CD4-positive, alpha-beta memory T cell (primary cell): ENCODE measurements around the gene ZMPSTE24. TPM values are rescaled to one million over a fixed set of nuclear protein-coding genes. Genes with fewer than 3 reads are reported as not detected.

Experiments
- CTCF ChIA-PET: fragments of 350-600 bp; sonication (Branson Sonifier 250); formaldehyde crosslinking; loops from one replicate; lab custom pipeline; 2021; ENCODE audit warnings: inconsistent platforms; ENCODE audit not compliant: partially characterized antibody; lab: Charles Lee
- POLR2A ChIA-PET: fragments of 350-600 bp; sonication (Branson Sonifier 250); formaldehyde crosslinking; loops from one replicate; lab custom pipeline; 2021; ENCODE audit not compliant: partially characterized antibody; lab: Charles Lee
- DNase-seq, 5 donors: peaks; one replicate each; pipeline versions ENCODE4 v3.0.0 to v3.0.0-alpha.2; 2020 to 2022; ENCODE audit warnings: mixed read lengths in 1 of 5
- H3K27ac ChIP-seq: one replicate; pipeline ENCODE4 v1.7.0; 2013; ENCODE audit warnings: low read depth, low read length
- H3K27me3 ChIP-seq: 2 replicates; pipeline ENCODE4 v1.7.0; 2013; ENCODE audit warnings: mild to moderate bottlenecking, low read length, moderate library complexity; ENCODE audit not compliant: insufficient read depth
- H3K36me3 ChIP-seq: 2 replicates; pipeline ENCODE4 v1.7.0; 2013; ENCODE audit warnings: mild to moderate bottlenecking, low read length, moderate library complexity; ENCODE audit not compliant: insufficient read depth
- H3K4me1 ChIP-seq: 2 replicates; pipeline ENCODE4 v1.7.0; 2013; ENCODE audit warnings: mild to moderate bottlenecking, low read length, moderate library complexity; ENCODE audit not compliant: insufficient read depth
- H3K4me3 ChIP-seq, 2 donors: one replicate each; pipeline ENCODE4 v1.7.0; 2013; ENCODE audit warnings: low read length in 2 of 2, mild to moderate bottlenecking in 1 of 2
- H3K9me3 ChIP-seq, 2 donors: one replicate each; pipeline ENCODE4 v1.7.0; 2013; ENCODE audit warnings: low read length in 2 of 2, control low read depth in 1 of 2; ENCODE audit not compliant: control insufficient read depth in 1 of 2
- H3K27ac Mint-ChIP-seq, 7 donors: one replicate each; pipeline ENCODE4 v1.8.0; 2020 to 2021; ENCODE audit warnings: mixed read lengths in 7 of 7, mild to moderate bottlenecking in 6 of 7, inconsistent platforms in 3 of 7, moderate library complexity in 3 of 7
- H3K27me3 Mint-ChIP-seq, 2 donors: one replicate each; pipeline ENCODE4 v1.8.0; 2020 to 2021; ENCODE audit warnings: mixed read lengths in 2 of 2
- H3K36me3 Mint-ChIP-seq, 2 donors: one replicate each; pipeline ENCODE4 v1.8.0; 2020 to 2021; ENCODE audit warnings: mixed read lengths in 2 of 2, inconsistent platforms in 1 of 2, mild to moderate bottlenecking in 1 of 2
- H3K4me1 Mint-ChIP-seq, 4 donors: one replicate each; pipeline ENCODE4 v1.8.0; 2020 to 2021; ENCODE audit warnings: mixed read lengths in 4 of 4, mild to moderate bottlenecking in 1 of 4
- H3K4me3 Mint-ChIP-seq, 8 donors: one replicate each; pipeline ENCODE4 v1.8.0; 2020 to 2021; ENCODE audit warnings: mixed read lengths in 8 of 8, mild to moderate bottlenecking in 7 of 8, moderate library complexity in 6 of 8, inconsistent platforms in 3 of 8
- H3K9me3 Mint-ChIP-seq, 8 donors: one replicate each; pipeline ENCODE4 v1.8.0; 2020 to 2021; ENCODE audit warnings: mixed read lengths in 8 of 8, mild to moderate bottlenecking in 5 of 8, inconsistent platforms in 3 of 8, moderate library complexity in 1 of 8
- intact Hi-C: fragments of 100-400 bp; cut with micrococcal nuclease; formaldehyde crosslinking; loops from one replicate; pipeline ENCODE4 v1.15.1; 2023
- polyA plus RNA-seq, 2 donors: library from polyadenylated mRNA; unstranded; fragments of 300-500 nt; fragmentation: Illumina TruSeq; gene quantifications; one replicate each; pipeline ENCODE4 v1.2.3, GENCODE V29; 2021
- total RNA-seq, 2 experiments: library from RNA; stranded (reverse); gene quantifications; one replicate each; pipeline ENCODE4 v1.2.3, GENCODE V29; 2021

ZMPSTE24 gene
- total and polyA plus RNA-seq, 4 experiments from 2014 or later = 19.7 to 44.1 (median 24.0) TPM

DNA sequence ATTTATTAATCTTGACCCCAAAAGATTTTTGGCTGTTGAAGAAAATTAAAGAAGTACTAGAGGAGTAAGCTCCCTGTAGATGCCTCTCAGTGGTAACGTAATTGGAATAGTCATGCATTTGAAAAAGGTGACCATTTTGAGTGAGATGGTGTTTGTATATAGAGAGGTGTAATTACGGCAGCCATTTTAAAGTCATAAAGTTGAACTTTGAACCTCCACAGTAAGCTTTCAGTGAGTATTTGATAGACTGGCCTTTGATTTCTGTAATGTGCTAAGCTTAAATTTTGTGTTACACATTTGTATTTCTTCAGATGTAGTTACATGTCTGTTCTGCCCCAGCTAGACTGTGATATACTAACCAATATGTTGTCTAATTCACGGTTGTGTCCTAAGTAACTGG is 31.8 kb upstream of the ZMPSTE24 start:
- intact Hi-C loops = no loop called here
- CTCF ChIA-PET = no interaction called here
- Histone ChIP-seq H3K27ac (no peak overlapping the region), H3K36me3 (no peaks in the 10 kb centered on the region), H3K9me3 (no peaks in the 10 kb centered on the region), H3K4me3 (no peak overlapping the region), H3K27me3 (no peaks in the 10 kb centered on the region), H3K4me1 (no peaks in the 10 kb centered on the region)
- no peak for DNase-seq
- no peak overlapping the region for H3K4me3 Mint-ChIP-seq
- H3K4me1 Mint-ChIP-seq = peaks cover 4 to 11% (median 8%) of the 10 kb centered on the region in 4 donors
- no peaks in the 10 kb centered on the region for H3K9me3 Mint-ChIP-seq
- H3K36me3 Mint-ChIP-seq = peaks cover 20 to 32% of the 10 kb centered on the region in 2 donors
- no peaks in the 10 kb centered on the region for H3K27me3 Mint-ChIP-seq
- POLR2A ChIA-PET = no interaction called here
- no peak overlapping the region for H3K27ac Mint-ChIP-seq

DNA sequence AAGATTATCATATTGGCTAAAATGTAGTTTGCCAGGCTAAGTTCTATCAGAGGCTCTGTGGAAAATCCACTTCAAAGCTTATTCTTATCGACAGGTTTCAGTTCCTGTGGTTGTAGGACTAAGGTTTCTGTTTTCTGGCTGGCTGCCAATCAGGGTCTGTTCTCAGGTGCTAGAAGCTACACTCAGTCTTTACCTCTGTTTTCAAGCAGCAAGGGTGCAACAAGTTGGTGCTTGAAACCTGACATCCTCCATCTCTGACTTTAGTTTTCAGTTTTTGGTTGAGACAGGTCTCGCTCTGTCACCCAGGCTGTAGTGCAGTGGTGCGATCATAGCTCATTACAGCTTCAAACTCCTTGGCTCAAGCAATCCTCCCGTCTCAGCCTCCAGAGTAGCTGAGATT is 25.6 kb upstream of the ZMPSTE24 start:
- peaks cover 10% of the 10 kb centered on the region for H3K4me1 ChIP-seq
- intact Hi-C loops = loop anchor here (1.0 kb wide), 1 partner anchor 13 kb away; no protein-coding TSS in a partner anchor
- POLR2A ChIA-PET = interaction anchor here (0.6 to 2.0 kb wide), 2 partner anchors 9 to 14 kb away, joined by 3 to 7 read pairs; no protein-coding TSS in a partner anchor
- H3K27me3 Mint-ChIP-seq = no peaks in the 10 kb centered on the region
- no peaks in the 10 kb centered on the region for H3K27me3 ChIP-seq
- H3K36me3 Mint-ChIP-seq = peaks cover 64 to 68% of the 10 kb centered on the region in 2 donors
- no peak overlapping the region for H3K4me3 ChIP-seq
- no peaks in the 10 kb centered on the region for H3K9me3 Mint-ChIP-seq
- peak overlapping the region in 2 of 7 donors; percentile 48 to 65 for H3K27ac Mint-ChIP-seq
- CTCF ChIA-PET = interaction anchor here (1.1 kb wide), 1 partner anchor 12 kb away, joined by 4 read pairs; no protein-coding TSS in a partner anchor
- H3K4me1 Mint-ChIP-seq = peaks cover 5 to 26% (median 15%) of the 10 kb centered on the region in 4 donors
- peak overlapping the region in 1 of 8 donors; percentile 34 for H3K4me3 Mint-ChIP-seq
- peaks cover 25% of the 10 kb centered on the region for H3K36me3 ChIP-seq
- H3K9me3 ChIP-seq = no peaks in the 10 kb centered on the region
- DNase-seq = peak; percentile 33 to 58 (median 47)
- H3K27ac ChIP-seq = no peak overlapping the region

DNA sequence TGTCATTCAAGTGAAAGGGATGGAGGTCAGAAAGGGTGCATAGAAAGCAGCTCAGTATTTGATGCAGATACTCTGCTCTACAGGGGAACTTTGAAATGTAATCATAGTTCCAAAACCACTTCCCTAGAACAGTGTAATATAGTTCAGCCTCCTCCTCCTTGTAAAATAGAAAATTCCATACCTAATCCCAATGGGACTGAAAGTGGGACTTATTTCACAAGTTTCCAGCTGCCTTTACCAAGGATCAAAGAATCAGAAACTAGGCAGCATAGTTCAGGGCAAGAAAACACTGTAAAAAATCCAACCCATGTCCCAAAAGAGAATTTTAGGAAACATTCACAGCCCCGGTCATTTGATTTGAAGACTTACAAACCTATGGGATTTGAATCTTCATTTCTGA is 18.4 kb upstream of the ZMPSTE24 start:
- no peaks in the 10 kb centered on the region for H3K9me3 ChIP-seq
- Mint-ChIP-seq H3K9me3 (no peaks in the 10 kb centered on the region), H3K27me3 (no peaks in the 10 kb centered on the region), H3K4me3 (no peak overlapping the region), H3K27ac (peak overlapping the region in 3 of 7 donors; percentile 12 to 48 (median 39)), H3K4me1 (peaks cover 12 to 32% (median 15%) of the 10 kb centered on the region in 4 donors), H3K36me3 (peaks cover 37 to 45% of the 10 kb centered on the region in 2 donors)
- H3K36me3 ChIP-seq = peaks cover 29% of the 10 kb centered on the region
- intact Hi-C loops = no loop called here
- H3K27me3 ChIP-seq = no peaks in the 10 kb centered on the region
- peaks cover 16% of the 10 kb centered on the region for H3K4me1 ChIP-seq
- H3K27ac ChIP-seq = no peak overlapping the region
- H3K4me3 ChIP-seq = no peak overlapping the region
- DNase-seq = no peak
- ChIA-PET POLR2A (interaction anchor here (5.0 kb wide), 1 partner anchor 17 kb away, joined by 45 read pairs; the partner anchor contains the start of gene ZMPSTE24), CTCF (interaction anchor here (0.6 kb wide), 1 partner anchor 99 kb away, joined by 3 read pairs; no protein-coding TSS in a partner anchor)

DNA sequence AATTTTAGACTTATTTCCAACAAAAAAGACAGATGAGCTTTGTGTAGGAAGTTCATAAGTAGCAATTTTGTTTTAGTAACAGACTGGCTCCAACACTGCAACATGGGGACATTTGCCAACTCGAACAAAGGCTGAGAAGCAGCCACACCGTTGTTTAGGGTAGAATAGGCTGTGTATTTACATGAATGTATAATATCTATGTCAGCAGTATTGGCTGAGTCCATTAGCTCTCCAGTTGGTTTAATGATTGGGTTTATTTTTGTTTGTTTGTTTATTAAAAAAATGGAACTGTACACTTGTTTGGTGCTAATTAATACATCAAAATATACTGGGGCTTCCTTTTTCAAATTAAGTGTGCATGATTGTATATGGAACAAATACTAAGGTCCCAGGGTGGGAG is 17.6 kb upstream of the ZMPSTE24 start:
- intact Hi-C loops = no loop called here

DNA sequence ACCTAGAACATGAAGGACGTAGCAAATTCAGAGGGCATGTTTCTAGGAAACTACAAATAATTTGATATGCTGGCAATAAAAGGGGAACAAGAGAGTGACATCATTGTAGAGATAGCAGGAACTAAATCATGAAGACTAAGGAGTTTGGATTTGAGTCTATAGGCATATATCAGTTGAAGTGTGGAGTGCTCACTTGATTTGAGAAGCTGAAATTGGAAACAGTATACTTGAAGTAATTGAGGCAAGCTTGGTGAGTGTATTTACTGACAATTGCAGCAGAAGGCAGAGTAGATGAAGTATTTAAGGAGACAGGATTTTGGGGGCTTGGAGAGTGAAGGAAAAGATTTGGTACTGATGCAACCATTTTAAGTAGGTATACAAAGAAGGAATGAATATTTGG is 16.7 kb upstream of the ZMPSTE24 start:
- CTCF ChIA-PET = interaction anchor here (0.9 to 4.2 kb wide), 7 partner anchors 21 to 97 kb away, joined by 3 to 16 read pairs (median 4); partner anchors contain the start of gene RLF
- intact Hi-C loops = loop anchor here (1.0 kb wide), 1 partner anchor 17 kb away; the partner anchor contains the start of gene ZMPSTE24
- peak overlapping the region; percentile 34 to 90 (median 65) for H3K27ac Mint-ChIP-seq
- no peaks in the 10 kb centered on the region for H3K9me3 Mint-ChIP-seq
- H3K4me1 Mint-ChIP-seq = peaks cover 12 to 32% (median 16%) of the 10 kb centered on the region in 4 donors
- H3K27me3 ChIP-seq = no peaks in the 10 kb centered on the region
- POLR2A ChIA-PET = interaction anchor here (0.6 to 5.0 kb wide), 11 partner anchors 8 to 144 kb away, joined by 3 to 45 read pairs (median 4); partner anchors contain the start of genes RLF and ZMPSTE24
- peak overlapping the region in 6 of 8 donors; percentile 8 to 52 (median 26) for H3K4me3 Mint-ChIP-seq
- no peak for DNase-seq
- no peaks in the 10 kb centered on the region for H3K27me3 Mint-ChIP-seq
- H3K4me1 ChIP-seq = peaks cover 16% of the 10 kb centered on the region
- peaks cover 18% of the 10 kb centered on the region for H3K36me3 ChIP-seq
- no peak overlapping the region for H3K27ac ChIP-seq
- H3K9me3 ChIP-seq = no peaks in the 10 kb centered on the region
- H3K36me3 Mint-ChIP-seq = peaks cover 23 to 32% of the 10 kb centered on the region in 2 donors
- H3K4me3 ChIP-seq = no peak overlapping the region

More for the DNA sequence above, 17.6 kb upstream of the ZMPSTE24 start:
- no peak for DNase-seq
- peaks cover 16% of the 10 kb centered on the region for H3K4me1 ChIP-seq
- Mint-ChIP-seq H3K27ac (peak overlapping the region in 2 of 7 donors; percentile 4 to 12), H3K9me3 (no peaks in the 10 kb centered on the region), H3K27me3 (no peaks in the 10 kb centered on the region), H3K36me3 (peaks cover 33 to 41% of the 10 kb centered on the region in 2 donors), H3K4me3 (no peak overlapping the region), H3K4me1 (peaks cover 12 to 32% (median 15%) of the 10 kb centered on the region in 4 donors)
- POLR2A ChIA-PET = interaction anchor here (1.2 to 5.0 kb wide), 4 partner anchors 9 to 75 kb away, joined by 3 to 45 read pairs (median 7); partner anchors contain the start of gene ZMPSTE24
- CTCF ChIA-PET = interaction anchor here (1.1 to 4.2 kb wide), 4 partner anchors 75 to 98 kb away, joined by 3 to 16 read pairs (median 10); partner anchors contain the start of gene RLF
- peaks cover 26% of the 10 kb centered on the region for H3K36me3 ChIP-seq
- H3K4me3 ChIP-seq = no peak overlapping the region
- H3K27ac ChIP-seq = no peak overlapping the region
- no peaks in the 10 kb centered on the region for H3K9me3 ChIP-seq
- no peaks in the 10 kb centered on the region for H3K27me3 ChIP-seq

DNA sequence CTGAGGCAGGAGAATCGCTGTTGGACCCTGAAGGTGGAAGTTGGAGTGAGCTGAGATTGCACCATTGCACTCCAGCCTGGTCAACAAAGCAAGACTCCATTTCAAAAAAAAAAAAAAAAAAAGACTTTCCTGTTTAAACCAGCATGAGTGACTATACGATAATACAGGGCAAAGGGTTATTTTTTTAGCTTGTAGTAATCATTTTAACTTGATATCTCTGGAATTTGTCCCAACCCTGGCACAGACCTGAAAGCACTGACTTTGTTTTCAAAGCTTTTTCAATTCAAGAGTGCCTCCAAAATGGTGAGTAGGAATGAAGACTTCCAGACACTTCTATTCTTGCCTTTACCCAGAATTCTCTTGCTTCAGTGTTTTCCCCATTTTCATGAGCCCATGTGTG is 14.7 kb upstream of the ZMPSTE24 start:
- ChIA-PET CTCF (interaction anchor here (0.7 to 4.2 kb wide), 5 partner anchors 13 to 95 kb away, joined by 3 to 16 read pairs (median 4); no protein-coding TSS in a partner anchor), POLR2A (interaction anchor here (0.6 to 5.0 kb wide), 2 partner anchors 13 to 141 kb away, joined by 3 to 45 read pairs; partner anchors contain the start of gene ZMPSTE24)
- H3K4me3 Mint-ChIP-seq = no peak overlapping the region
- DNase-seq = no peak
- H3K9me3 Mint-ChIP-seq = no peaks in the 10 kb centered on the region
- H3K4me3 ChIP-seq = no peak overlapping the region
- H3K36me3 Mint-ChIP-seq = peaks cover 9 to 15% of the 10 kb centered on the region in 2 donors
- no peak overlapping the region for H3K27ac Mint-ChIP-seq
- H3K4me1 Mint-ChIP-seq = peaks cover 12 to 32% (median 16%) of the 10 kb centered on the region in 4 donors
- peaks cover 16% of the 10 kb centered on the region for H3K4me1 ChIP-seq
- intact Hi-C loops = no loop called here
- peaks cover 6% of the 10 kb centered on the region for H3K36me3 ChIP-seq
- H3K27ac ChIP-seq = no peak overlapping the region
- no peaks in the 10 kb centered on the region for H3K9me3 ChIP-seq
- no peaks in the 10 kb centered on the region for H3K27me3 ChIP-seq
- no peaks in the 10 kb centered on the region for H3K27me3 Mint-ChIP-seq

DNA sequence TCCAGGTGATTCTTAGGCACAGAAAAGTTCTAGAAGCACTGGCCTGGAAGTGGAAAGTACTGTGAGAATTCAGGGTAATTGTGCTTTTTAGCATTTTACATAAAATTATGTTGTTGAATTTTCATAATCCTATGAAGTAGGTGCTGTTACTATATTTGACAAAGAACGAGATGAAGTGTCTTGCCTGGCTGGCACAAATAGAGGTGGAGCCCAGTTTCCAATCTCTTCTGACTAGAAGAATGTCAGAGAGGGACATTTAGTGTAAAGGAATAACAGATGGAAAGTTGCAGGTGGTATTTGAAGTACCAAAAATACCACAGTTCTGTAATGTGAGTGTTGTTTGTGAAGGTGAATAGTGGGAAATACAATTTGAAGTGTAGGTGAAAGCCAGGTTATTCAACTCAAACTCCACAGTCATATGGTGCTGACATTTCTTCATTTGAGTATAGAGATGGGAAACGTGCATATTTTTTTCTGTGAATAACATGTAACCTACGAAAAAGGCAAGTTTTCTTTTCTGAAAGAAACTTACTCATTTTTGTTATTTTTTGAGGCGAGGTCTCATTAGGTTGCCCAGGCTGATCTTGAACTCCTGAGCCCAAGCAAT is 13.8 kb upstream of the ZMPSTE24 start:
- Mint-ChIP-seq H3K27me3 (no peaks in the 10 kb centered on the region), H3K36me3 (peaks cover 3 to 8% of the 10 kb centered on the region in 2 donors), H3K9me3 (no peaks in the 10 kb centered on the region), H3K27ac (peak overlapping the region in 1 of 7 donors; percentile 17), H3K4me1 (peaks cover 12 to 32% (median 16%) of the 10 kb centered on the region in 4 donors), H3K4me3 (no peak overlapping the region)
- POLR2A ChIA-PET = no interaction called here
- DNase-seq = no peak
- no peak overlapping the region for H3K27ac ChIP-seq
- peaks cover 16% of the 10 kb centered on the region for H3K4me1 ChIP-seq
- no peaks in the 10 kb centered on the region for H3K9me3 ChIP-seq
- H3K4me3 ChIP-seq = no peak overlapping the region
- intact Hi-C loops = no loop called here
- CTCF ChIA-PET = interaction anchor here (4.2 kb wide), 1 partner anchor 91 kb away, joined by 16 read pairs; no protein-coding TSS in a partner anchor
- H3K36me3 ChIP-seq = peaks cover 1% of the 10 kb centered on the region
- no peaks in the 10 kb centered on the region for H3K27me3 ChIP-seq
